Endothelial cell (in vitro differentiated cells): Measurements from ENCODE around the gene MKI67. TPM values are rescaled to one million over a fixed set of nuclear protein-coding genes. Genes with fewer than 3 reads are reported as not detected.
A peak's percentile ranks its signal among the peaks of the same experiment; 100 is the strongest.

Experiments
- DNase-seq: peaks from one replicate; pipeline ENCODE4 v3.0.0; 2021; ENCODE audit warnings: low spot score
- H3K27ac Mint-ChIP-seq: one replicate; pipeline ENCODE4 v1.8.0; 2021; ENCODE audit warnings: mixed read lengths, inconsistent platforms; ENCODE audit not compliant: unreplicated experiment
- H3K27me3 Mint-ChIP-seq: one replicate; pipeline ENCODE4 v1.8.0; 2021; ENCODE audit warnings: mild to moderate bottlenecking, moderate library complexity, mixed read lengths, inconsistent platforms; ENCODE audit not compliant: unreplicated experiment
- H3K36me3 Mint-ChIP-seq: one replicate; pipeline ENCODE4 v1.8.0; 2021; ENCODE audit warnings: mild to moderate bottlenecking, low read depth, mixed read lengths, inconsistent platforms; ENCODE audit not compliant: unreplicated experiment
- H3K4me1 Mint-ChIP-seq: one replicate; pipeline ENCODE4 v1.8.0; 2021; ENCODE audit warnings: mild to moderate bottlenecking, mixed read lengths, inconsistent platforms; ENCODE audit not compliant: unreplicated experiment
- H3K4me3 Mint-ChIP-seq: one replicate; pipeline ENCODE4 v1.8.0; 2021; ENCODE audit warnings: mild to moderate bottlenecking, mixed read lengths, inconsistent platforms; ENCODE audit not compliant: unreplicated experiment
- H3K9me3 Mint-ChIP-seq: one replicate; pipeline ENCODE4 v1.8.0; 2021; ENCODE audit warnings: mixed read lengths, inconsistent platforms; ENCODE audit not compliant: unreplicated experiment
- total RNA-seq: library from RNA; stranded (reverse); fragmentation: NEBNext Ultra II Directional; extraction: Animal tissue kit (Norgen Biotek cat#: 25700); gene quantifications from one replicate; pipeline ENCODE4 v1.2.1, GENCODE V29; 2021; ENCODE audit not compliant: unreplicated experiment
- TF ChIP-seq, protein P1 (sequence below): fragments of 200-600 bp; sonication (generic); IDR thresholded peaks from one replicate; pipeline ENCODE4 v1.5.0; 2021; ENCODE audit warnings: antibody characterized with exemption; ENCODE audit not compliant: unreplicated experiment

Gene MKI67
- total RNA-seq, 1 donor from 2014 or later = 19.7 TPM

- Mint-ChIP-seq H3K27ac (peak overlapping the region; percentile 4), H3K9me3 (no peaks in the 10 kb centered on the region), H3K4me3 (peak overlapping the region; percentile 82), H3K27me3 (peaks cover 27% of the 10 kb centered on the region), H3K36me3 (peaks cover 62% of the 10 kb centered on the region), H3K4me1 (peaks cover 66% of the 10 kb centered on the region)
- TF ChIP-seq, protein P1, sequence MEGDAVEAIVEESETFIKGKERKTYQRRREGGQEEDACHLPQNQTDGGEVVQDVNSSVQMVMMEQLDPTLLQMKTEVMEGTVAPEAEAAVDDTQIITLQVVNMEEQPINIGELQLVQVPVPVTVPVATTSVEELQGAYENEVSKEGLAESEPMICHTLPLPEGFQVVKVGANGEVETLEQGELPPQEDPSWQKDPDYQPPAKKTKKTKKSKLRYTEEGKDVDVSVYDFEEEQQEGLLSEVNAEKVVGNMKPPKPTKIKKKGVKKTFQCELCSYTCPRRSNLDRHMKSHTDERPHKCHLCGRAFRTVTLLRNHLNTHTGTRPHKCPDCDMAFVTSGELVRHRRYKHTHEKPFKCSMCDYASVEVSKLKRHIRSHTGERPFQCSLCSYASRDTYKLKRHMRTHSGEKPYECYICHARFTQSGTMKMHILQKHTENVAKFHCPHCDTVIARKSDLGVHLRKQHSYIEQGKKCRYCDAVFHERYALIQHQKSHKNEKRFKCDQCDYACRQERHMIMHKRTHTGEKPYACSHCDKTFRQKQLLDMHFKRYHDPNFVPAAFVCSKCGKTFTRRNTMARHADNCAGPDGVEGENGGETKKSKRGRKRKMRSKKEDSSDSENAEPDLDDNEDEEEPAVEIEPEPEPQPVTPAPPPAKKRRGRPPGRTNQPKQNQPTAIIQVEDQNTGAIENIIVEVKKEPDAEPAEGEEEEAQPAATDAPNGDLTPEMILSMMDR = no peak
- no peak for DNase-seq
These were observed 60.2 kb downstream of the MKI67 start for GRCh38 chr10:128065881-128066534.

DNA sequence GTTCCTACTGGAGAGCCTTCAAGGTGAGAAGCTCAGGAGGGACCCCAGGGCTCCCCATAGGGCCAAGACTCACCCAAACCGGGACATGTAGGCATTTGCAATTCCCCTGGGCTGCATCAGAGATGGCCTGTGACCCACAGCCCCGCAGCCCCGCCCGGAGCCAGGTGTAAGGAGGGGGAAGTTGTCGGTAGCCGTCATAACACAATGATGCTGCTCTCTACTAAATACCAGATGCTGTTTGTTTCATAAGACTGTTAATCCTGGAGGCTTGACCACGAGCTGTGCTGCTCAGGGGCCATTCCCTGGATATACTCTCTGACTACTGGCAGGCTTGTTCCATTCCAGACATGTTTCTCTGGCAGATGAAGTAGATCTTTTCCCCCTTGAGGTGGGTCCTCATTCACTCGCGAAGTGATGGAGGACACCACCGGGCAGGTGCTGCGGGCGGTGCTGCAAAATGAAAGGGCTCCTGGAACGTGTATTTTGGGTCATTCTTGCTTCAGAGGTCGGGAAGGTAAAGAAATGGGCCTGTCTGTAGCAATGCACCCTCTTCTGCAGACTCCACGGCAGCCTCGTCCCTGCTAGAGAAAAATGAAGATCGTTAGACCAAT, 61.1 kb downstream of the MKI67 start:
- Mint-ChIP-seq H3K4me1 (peaks cover 75% of the 10 kb centered on the region), H3K4me3 (peak overlapping the region; percentile 47), H3K9me3 (no peaks in the 10 kb centered on the region), H3K36me3 (peaks cover 65% of the 10 kb centered on the region), H3K27ac (peak overlapping the region; percentile 99), H3K27me3 (peaks cover 32% of the 10 kb centered on the region)
- no peak for DNase-seq
- TF ChIP-seq, protein P1 = no peak

- Mint-ChIP-seq H3K9me3 (no peaks in the 10 kb centered on the region), H3K4me1 (peaks cover 74% of the 10 kb centered on the region), H3K27ac (peak overlapping the region; percentile 99), H3K4me3 (peak overlapping the region; percentile 76), H3K27me3 (peaks cover 35% of the 10 kb centered on the region), H3K36me3 (peaks cover 65% of the 10 kb centered on the region)
- TF ChIP-seq, protein P1 = no peak
- DNase-seq = no peak
These were observed 61.9 kb downstream of the MKI67 start for GRCh38 chr10:128064108-128064969.

- H3K4me3 Mint-ChIP-seq = peak overlapping the region; percentile 63
- H3K27ac Mint-ChIP-seq = peak overlapping the region; percentile 99
- peaks cover 74% of the 10 kb centered on the region for H3K4me1 Mint-ChIP-seq
- peaks cover 67% of the 10 kb centered on the region for H3K36me3 Mint-ChIP-seq
- TF ChIP-seq, protein P1 = no peak
- peak; percentile 39 for DNase-seq
- H3K27me3 Mint-ChIP-seq = peaks cover 32% of the 10 kb centered on the region
- H3K9me3 Mint-ChIP-seq = no peaks in the 10 kb centered on the region
These were observed 62.5 kb downstream of the MKI67 start for GRCh38 chr10:128063736-128064107.
